ENCODE results near the gene RAP2C.

The RAP2C gene

DNA sequence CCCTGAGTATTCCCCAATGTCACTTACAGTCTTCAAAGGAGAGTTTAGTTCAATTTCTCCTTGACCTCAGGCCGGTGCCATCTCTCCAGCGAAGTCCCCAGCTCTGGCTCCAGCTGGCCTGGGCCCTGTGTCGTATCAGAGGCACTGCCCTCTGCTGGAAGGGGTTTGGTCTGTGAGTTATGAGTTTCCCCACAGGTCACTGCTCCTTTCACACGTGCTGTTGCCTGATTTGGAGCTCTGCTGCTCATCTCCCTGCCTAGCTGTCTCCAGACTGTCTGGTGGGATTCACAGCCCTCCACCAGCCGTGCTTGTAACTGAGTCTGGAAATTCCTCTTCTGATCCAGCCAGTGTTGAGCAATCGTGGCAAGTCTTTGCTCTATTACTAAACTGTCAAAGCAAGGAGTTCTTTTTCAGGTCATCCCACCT lies at the start of gene RAP2C:
Gene RAP2C, minus strand, starts transcription at position 105 of the 426 bp plus-strand sequence. CDS start 2,179 bp downstream, outside the sequence.
- peak in 1 of 2 donors; percentile 14 for DNase-seq (ENCODE audit: low read depth in 2 of 2)

DNA sequence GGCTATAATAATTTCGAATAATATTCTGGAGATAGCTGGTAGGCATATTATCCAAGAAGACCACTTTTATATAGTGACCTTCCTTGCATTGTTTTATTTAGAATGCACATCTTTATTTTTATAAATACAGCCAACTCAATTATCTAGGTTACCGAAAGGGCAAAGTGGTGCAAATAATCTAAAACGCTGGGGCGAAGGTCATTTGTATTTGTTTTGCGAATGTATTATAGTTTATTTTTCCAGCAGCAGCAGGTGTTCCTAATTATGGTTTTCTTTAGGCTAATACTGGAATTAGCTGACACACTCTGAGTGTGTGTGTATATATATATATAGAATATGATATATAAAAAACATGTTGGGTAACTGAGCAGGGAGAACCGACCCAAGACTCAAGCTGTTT lies 48.1 kb upstream of the RAP2C start:
- DNase-seq (ENCODE audit: low read depth in 2 of 2): no peak

DNA sequence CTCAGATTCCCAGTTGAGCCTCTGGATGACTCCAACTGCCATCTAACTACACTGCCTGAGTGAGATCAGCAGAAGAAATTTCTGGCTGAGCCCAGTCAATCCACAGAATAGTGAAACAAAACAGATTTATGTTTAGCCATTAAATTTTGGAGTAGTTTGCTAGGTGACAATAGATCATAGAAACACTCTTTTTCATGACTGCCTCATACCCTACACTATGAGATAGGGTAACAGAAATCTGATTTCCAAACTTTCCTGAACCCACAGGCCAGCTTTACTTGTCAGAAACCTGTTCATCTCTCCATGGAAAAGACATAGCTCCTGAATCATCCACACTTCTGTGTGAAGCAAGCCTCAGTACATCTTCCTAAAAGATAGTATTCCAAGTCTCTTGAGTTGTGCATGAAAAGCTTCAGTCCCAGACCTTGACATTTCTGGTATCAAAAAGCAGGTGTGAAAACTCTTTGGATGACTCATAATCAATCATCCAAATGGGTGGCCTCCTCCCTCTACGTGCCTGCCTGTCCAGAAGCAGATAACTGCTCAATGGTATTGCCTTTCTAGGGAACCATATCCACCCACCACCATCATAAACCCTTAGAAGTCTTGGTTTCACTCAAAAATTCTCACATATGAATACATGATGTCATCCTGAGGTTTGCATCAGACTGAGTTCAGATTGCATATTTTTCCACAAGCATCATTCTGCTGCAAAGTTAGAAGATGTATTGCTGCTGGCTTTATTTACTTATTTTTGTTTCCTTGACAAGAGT lies 47.5 kb upstream of the RAP2C start:
- no peak for DNase-seq (ENCODE audit: low read depth in 2 of 2)

DNA sequence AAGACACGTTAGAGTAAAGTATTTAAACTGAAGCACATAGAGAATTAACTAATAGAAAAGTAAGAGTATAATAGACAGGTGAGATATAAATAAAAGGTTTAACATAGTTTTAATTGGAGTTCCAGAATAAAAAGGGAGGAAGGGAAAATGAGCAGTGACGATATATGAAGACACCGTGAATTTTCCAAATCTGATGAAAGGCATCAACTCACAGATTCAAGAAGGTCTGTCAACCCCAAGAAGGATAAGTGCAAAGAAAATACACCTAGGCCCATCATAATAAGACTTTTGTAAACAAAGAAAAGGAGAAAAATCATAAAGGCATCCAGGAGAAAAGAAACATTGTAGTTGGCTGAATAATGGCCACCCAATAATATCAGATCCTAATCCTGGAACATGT lies 43.9 kb upstream of the RAP2C start:
- no peak for DNase-seq (ENCODE audit: low read depth in 2 of 2)

DNA sequence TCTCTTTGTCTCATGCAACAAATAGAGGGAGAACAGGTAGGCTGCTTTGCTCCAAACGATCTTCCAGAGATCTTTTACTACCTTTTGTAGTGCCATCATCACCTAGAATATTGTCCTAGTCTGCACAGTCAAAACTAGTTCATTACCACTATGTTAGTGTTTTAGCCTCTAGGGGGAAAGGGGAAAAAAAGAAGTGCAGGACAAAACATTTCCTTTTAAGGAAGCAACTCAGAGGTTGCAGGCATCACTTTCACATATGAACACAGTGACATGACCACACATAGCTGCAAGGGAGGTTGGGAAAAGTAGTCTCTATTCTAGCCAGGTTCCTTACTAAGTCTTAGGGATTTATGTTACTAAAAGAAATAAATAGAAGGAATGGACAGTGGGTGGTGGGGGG lies 39.3 kb upstream of the RAP2C start:
- DNase-seq (ENCODE audit: low read depth in 2 of 2): no peak

DNA sequence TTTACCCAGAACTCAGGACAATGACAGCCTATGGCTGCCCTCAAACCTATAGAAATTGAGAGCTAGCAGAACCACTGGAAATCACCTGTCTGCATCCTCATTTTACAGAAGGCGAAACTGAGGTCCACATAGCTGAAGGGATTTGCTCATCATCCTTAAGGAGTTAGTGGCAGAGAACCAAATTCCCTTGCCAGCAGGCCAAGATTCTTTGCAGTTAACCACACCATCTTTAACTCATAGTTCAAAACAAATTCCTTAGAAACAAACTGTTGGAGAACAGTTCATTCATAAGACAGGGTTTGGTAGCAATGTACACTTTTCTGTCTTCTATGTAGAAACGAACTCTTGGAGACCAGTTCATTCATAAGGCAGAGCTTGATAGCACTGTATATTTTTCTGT lies 37.9 kb upstream of the RAP2C start:
- DNase-seq (ENCODE audit: low read depth in 2 of 2): no peak

DNA sequence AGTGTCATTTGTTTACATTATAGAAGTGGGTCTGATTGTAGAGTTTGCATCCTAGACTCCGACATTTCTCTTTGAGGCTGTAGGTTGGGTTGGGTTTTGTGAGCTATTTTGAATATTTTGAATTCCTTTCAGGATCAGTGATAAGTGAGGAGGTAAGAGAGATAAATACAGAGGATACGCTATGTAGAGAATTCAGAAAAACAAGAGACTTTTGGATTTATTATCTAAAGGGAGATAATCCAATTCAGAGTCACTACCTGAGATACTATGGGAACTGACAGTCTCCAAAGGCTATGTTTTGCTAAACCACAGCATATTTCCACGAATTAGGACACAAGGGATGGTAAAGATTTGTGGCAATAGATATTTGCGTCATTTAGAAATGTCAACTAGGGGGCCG lies 16.9 kb upstream of the RAP2C start:
- DNase-seq (ENCODE audit: low read depth in 2 of 2): no peak

DNA sequence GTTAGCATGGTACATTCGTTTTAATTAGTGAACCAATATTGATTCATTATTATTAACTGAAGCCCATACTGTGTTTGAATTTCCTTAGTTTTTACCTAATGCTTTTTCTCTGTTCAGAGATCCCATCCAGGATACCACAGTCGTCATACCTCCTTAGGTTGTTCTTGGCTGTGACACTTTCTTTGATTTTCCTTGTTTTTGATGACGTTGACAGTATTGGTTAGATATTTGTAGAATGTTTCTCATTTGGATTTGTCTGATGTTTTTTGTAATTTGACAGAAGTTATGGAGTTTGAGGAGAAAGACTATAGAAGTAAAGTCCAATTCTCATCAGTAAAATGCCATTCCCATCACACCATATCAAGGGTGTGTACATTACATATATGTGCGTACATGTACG lies 16.2 kb upstream of the RAP2C start:
- DNase-seq (ENCODE audit: low read depth in 2 of 2): no peak

DNA sequence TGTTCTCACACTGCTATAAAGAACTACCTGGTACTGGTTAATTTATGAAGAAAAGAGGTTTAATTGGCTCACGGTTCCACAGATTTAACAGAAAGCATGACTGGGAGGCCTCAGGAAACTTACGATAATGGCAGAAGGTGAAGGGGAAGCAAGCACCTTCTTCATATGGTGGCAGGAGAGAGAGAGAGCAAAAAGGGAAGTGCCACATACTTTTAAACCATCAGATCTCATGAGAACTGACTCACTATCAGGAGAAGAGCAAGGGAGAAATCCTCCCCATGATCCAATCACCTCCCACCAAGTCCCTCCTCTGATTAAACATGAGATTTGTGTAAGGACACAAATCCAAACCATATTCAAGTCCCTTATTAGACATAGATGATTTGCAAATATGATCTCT lies 12.3 kb upstream of the RAP2C start:
- no peak for DNase-seq (ENCODE audit: low read depth in 2 of 2)

DNA sequence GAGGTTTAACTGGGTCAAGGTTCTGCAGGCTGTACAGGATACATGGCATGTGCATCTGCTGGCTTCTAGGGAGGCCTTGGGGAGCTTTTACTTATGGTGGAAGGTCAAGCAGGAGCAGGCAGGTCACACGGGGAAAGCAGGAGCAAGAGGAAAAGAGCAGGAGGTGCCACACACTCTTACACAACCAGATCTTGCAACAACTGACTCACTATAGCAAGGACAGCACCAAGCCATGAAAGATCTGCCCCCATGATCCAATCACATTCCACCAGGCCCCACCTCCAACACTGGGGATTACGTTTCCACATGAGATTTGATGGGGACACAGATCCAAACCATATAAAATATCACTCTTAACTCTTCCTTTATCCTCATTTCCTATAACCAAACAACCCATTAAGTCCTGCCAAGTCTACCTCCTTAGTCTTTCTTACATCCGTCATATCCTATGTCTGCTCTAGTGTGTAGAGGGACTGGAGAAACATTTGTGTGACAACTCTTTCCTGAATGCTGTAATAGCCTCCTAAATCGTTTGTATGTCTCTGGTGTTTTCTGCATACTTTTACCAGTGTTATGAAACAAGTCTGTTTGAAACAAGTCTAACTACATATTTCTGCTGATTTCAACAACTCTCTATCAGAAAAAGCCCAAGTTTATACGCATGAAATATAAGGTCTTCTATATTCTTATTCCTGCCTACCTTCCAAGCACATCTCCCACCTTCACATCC lies 8.3 kb upstream of the RAP2C start:
- no peak for DNase-seq (ENCODE audit: low read depth in 2 of 2)

DNA sequence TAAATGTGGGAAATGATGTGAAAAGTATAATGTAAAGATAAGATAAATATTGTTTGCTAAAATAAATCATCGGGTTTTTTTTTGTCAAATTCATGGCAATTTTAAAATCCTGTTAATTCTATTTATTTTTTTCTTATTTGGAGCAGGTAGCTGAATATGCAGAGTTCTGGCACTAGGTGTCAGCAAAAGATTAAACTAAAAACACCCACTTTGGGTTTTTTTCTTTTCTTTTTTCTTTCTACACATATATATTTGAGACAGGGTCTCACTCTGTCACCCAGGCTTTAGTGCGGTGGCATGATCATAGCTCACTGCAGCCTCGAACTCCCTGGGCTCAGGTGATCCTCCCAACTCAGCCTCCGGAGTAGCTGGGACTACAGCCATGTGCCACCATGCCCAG lies 6.9 kb upstream of the RAP2C start:
- DNase-seq (ENCODE audit: low read depth in 2 of 2): no peak

DNA sequence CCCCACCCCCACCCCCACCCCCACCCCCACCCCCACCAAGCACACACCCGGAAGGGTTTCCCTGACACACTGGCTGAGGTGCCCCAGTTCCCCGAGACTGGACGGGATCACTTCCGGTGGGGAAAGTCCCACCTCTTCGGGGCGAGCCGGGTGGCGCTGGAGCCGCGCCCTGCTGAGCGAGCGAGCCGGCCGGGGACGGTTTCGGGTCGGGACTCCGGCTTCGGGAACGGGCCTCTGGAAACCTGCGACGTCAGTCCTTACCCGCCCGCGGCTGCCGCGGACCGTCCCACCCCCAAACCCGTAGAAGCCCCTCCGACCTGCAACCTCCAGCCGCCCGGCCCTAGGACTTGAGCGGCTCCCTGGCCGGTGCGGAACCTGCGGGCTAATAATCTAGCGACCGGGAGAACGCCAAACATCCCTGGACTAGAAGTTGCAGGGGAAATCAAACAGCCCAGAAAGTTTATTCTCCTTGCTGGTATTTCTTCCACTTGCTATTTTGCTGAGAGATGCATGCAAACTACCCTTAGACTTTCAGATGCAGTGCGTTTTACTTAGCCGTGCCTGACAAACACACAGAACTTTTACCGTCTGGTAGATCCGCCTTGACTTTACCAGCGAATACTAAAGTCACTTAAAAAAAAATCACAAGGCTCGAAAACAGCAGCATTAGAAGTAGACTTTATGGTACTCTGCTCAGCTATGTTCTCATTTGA lies 991 bp downstream of the RAP2C start:
- peak; percentile 55 to 60 for DNase-seq (ENCODE audit: low read depth in 2 of 2)

DNA sequence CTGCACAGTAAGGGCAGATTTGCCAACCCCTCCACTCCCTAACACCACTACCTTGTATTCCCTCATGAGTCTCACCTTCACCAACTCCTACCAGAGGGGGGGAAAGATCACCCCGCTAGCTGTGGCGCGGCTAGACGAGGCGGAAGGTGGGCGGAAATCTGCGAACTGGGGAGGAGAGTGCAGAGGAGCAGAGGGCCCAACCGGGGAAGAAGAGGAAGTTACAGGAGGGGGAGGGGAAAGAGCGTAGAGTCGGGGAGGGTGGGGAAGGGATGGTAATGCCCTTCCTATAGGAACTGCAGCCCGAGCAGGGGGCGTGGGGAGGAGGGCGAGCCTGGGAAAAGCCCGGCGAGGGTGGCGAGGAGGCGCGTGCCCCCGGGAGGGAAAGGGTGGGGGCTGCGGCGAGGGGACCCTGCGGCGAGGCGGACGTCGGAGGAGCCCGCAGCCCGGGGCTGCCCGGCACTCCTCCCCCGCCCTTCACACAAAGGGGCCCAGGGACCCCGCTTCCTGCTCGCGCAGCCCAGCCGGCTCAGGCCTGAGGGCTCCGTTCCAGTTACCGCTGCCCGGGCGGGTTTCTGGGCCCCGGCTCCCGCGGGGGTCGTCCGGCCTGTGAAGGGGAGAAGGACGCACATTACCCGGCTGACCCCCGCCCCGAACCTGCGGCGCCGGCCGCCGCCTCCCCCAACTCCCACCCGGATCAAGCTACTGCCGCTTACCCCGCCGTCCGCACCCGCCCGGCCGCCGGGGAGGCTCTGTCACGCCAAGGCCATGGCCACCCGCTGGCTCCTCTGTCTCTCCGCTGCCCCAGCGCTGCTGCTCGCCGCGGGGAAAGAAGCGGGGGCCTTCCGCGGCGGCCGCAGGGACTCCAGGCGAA lies 1.8 kb downstream of the RAP2C start:
- peak; percentile 42 to 57 for DNase-seq (ENCODE audit: low read depth in 2 of 2)

DNA sequence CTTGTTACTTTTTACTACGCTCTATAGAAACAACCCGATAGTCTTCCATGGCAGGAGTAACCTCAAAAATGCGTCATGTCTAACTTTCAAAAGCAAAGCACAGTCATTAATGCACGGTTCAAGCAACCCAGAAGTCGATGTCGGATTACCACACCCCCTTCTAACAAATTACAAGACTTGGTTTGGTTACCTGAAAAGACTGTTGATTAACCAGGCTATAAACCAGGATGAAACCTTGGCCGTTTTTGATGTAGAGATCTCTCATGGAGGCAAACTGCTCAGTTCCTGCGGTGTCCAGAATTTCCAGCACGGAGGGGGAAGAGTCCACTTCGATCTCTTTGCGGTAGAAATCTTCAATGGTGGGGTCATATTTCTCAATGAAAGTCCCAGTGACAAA lies 2.4 kb downstream of the RAP2C start:
- no peak for DNase-seq (ENCODE audit: low read depth in 2 of 2)

DNA sequence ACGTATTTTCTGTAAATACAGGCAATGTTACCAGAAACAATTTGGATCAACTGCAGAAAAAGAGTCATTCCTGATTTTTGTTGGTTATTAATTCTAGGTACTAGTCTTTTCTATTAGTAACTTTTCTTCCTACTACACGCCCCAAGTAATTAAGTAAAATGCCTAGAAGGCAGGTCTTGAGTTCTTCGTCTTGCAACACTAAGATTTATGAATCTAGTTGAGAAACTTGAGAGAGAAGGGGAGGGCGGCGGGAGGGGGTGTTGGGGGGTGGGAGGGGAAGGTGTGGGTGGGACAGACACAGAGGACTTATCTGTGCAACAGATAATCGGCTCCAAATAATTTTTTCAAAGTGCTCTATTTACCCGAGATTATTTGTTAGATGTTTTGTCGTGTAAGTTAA lies 3.0 kb downstream of the RAP2C start:
- DNase-seq (ENCODE audit: low read depth in 2 of 2): no peak

DNA sequence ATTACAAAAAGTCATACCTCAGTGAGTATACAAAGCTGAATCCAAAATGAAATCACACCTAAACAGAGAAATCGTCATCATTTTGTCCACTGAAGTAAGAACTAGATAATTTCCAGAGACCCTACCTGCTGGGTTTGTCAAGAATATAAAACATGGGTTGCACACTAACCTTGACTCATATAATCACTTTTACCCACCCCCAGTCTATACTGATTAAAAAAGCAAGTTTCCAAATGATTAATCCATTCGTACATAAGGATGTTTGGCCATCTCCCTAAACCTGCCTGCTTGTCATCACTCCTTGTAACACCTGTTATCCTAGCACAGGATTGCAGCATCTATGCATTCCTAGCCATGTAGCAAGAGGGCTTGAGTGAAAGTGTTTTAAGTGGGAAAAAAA lies 4.7 kb downstream of the RAP2C start:
- no peak for DNase-seq (ENCODE audit: low read depth in 2 of 2)

DNA sequence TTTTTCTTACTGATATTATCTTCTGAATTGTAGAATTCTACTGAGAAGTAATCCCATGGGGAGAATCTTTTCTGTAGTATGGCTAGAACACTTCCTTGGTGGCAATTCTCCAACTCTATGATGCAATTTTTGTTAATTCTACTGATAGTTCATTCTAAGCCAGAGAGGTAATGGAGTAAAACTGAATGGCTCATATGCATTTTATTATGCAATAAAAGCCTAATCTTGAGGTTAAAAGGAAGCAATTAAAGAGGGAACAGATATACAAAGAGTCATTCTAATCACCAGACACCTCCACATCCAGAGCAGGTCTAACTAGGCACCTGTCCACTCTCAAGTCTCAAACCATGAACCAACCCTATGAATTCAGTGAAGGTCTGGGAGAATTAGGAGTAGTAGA lies 9.7 kb downstream of the RAP2C start:
- DNase-seq (ENCODE audit: low read depth in 2 of 2): no peak

DNA sequence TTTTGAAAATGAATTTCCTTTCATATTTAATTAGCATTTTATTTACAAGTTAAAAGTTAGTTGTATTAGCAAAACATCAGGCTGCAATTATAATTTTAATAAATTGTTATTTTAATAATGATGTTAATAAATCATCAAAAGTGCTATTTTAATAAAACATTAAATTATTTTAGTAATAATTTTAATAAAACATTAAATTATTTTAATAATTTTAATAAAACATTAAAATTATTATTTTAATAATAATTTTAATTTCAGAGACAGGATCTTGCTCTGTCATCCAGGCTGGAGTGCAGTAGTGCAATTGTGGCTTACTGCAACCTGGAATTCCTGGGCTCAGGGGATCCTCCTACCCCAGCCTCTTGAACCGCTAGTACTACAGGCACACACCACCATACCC lies 10.8 kb downstream of the RAP2C start:
- no peak for DNase-seq (ENCODE audit: low read depth in 2 of 2)

DNA sequence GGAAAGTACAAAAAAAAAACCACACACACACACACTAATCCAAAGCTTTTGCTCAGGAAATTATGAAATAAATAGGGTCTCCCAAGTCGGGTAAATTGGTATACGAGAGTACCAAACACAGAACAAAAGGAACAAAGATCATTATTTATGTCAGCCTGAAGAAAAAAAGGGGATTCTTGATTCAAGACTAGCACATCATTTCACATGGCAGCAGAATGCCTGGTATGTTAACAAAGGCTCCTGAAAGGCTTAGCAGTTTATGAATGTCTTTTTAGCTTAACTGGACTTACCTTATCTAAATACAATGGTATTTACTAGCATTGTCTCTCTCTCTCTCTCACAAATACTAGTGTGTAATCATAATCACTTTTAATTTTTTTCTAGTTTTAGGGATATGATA lies 11.3 kb downstream of the RAP2C start:
- no peak for DNase-seq (ENCODE audit: low read depth in 2 of 2)

DNA sequence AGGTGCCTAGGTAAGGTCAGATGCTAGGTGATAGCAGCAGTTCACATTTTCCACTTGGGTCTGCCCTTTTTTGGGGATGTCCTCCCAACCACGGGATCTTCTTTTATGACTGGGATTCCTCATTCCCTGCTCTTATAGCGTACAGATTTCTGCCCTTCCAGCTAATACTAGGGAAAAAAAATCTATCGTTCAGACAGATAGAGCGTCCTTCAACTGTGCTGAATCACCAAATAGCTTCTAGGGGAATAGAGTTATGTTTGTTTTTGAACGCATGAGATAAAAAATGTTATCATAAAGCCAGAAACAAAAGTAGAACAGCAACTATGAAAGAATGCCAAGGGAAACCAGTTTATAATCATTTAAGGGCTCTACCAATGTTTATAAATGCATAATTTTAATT lies 13.0 kb downstream of the RAP2C start:
- DNase-seq (ENCODE audit: low read depth in 2 of 2): no peak

DNA sequence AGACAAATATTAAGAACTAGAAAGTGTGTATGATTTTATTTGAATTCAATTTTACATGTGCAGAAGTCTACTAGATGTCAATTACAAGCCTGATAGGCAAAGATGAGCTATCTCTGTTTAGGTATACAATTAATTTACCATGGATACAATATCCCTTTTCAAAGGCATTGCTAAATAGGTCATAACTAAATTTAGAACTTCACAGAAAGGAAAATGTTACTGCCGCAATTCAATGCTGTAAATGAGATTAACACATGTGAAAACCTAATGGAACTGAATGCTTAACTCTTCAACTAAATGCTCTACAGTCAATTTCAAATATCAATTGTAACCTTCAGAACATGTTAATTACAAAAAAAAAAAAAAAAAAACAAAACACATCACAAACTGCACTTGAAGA lies 14.6 kb downstream of the RAP2C start:
- DNase-seq (ENCODE audit: low read depth in 2 of 2): no peak

DNA sequence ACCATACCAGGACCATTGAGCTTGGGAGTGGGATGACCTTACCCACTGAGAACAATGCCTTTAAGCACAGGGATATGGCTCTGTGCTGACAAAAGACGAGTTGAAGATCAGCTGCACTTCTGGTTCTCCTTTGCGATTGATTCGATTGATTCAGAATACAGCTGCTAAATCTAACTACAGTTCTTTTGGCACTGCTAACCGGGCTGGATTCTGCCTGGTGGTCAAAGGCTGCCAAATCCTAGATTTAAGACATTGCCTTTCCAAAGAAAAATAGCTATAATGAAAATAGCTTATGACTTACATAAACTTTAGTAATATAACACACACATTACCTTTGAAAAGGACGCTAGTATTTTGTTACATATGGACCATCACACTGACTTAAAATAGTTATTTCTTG lies 18.3 kb downstream of the RAP2C start:
- no peak for DNase-seq (ENCODE audit: low read depth in 2 of 2)

Measured in stimulated activated CD8-positive, alpha-beta memory T cell treated with anti-CD3 and anti-CD28 coated beads, Interleukin-2, amount 100 ng/mL, for 1 hour (primary cell).